Mucosa of descending colon (tissue), 3 donors: ENCODE measurements around the gene XDH. TPM values are rescaled to one million over a fixed set of nuclear protein-coding genes. Genes with fewer than 3 reads are reported as not detected.

Experiments used
- ATAC-seq: fragments of 200-7000 bp; cut with Tn5 transposase; one replicate; pipeline ENCODE4 v1.9.1; 2020; ENCODE audit warnings: mild to moderate bottlenecking, moderate library complexity
- DNase-seq, 3 donors: peaks; one replicate each; pipeline ENCODE4 v3.0.0-alpha.2; 2020
- H3K36me3 ChIP-seq: fragments of 200-600 bp; one replicate; pipeline ENCODE4 v1.8.0; 2021; ENCODE audit warnings: low read depth, mild to moderate bottlenecking
- H3K4me1 ChIP-seq: fragments of 200-600 bp; one replicate; pipeline ENCODE4 v1.8.0; 2021; ENCODE audit warnings: low read depth, mild to moderate bottlenecking
- H3K4me3 ChIP-seq: fragments of 200-600 bp; one replicate; pipeline ENCODE4 v1.8.0; 2021; ENCODE audit warnings: mild to moderate bottlenecking
- H3K9me3 ChIP-seq: fragments of 200-600 bp; one replicate; pipeline ENCODE4 v1.8.0; 2021; ENCODE audit warnings: mild to moderate bottlenecking
- intact Hi-C, 2 donors: fragments of 100-400 bp; cut with DNase I in 1 of 2; cut with micrococcal nuclease in 1 of 2; formaldehyde crosslinking; loops; one replicate each; pipeline versions ENCODE4 v1.11.0 to v1.11.1; 2022; cut with DNase I, micrococcal nuclease
- total RNA-seq, 3 donors: library from RNA; stranded (reverse); fragmentation: NEBNext Ultra II Directional in 2 of 3; extraction: Animal tissue kit (Norgen Biotek cat#: 25700) in 2 of 3; gene quantifications; one replicate each; pipeline versions ENCODE4 v1.2.1 to v1.2.4, GENCODE V29; 2021 to 2023
- TF ChIP-seq, protein P1 (sequence below): fragments of 200-600 bp; IDR thresholded peaks from one replicate; pipeline ENCODE4 v1.8.0; 2022; ENCODE audit warnings: antibody characterized with exemption, mild to moderate bottlenecking
- donor health status: DM: no; HTN: no; CAD: no; lungs with moderate emphysema.
- donor health status: DM: no; HTN: no; CAD: no.
- donor health status: DM: no; HTN: yes; CAD: no.

The XDH gene
- total RNA-seq, 3 donors from 2014 or later: 18.4 to 75.4 (median 40.7) TPM

DNA sequence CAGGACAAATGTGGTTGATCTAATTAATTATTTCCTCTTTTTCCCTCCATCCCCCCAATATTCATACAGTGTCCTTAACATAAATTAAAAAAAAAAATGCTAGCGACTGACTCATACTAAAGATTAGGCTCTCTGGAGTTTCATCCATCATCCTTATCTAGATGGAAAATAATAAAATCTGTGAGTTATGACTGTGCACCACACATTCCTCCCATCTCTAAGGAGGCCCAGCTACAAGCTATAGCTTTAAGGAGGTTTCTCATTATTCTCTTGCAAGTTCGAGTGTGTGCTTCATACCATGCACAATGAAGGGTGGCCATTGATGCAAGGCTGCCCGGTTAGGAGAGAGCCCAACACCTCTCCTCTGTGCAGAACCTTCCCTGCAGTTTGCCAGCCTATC is 77.3 kb downstream of the XDH start:
- no peak for DNase-seq
- no peak for ATAC-seq
- Histone ChIP-seq H3K4me1 (no peaks in the 10 kb centered on the region), H3K9me3 (no peaks in the 10 kb centered on the region), H3K36me3 (no peaks in the 10 kb centered on the region), H3K4me3 (no peak overlapping the region)
- intact Hi-C loops: no loop called here
- TF ChIP-seq, protein P1, sequence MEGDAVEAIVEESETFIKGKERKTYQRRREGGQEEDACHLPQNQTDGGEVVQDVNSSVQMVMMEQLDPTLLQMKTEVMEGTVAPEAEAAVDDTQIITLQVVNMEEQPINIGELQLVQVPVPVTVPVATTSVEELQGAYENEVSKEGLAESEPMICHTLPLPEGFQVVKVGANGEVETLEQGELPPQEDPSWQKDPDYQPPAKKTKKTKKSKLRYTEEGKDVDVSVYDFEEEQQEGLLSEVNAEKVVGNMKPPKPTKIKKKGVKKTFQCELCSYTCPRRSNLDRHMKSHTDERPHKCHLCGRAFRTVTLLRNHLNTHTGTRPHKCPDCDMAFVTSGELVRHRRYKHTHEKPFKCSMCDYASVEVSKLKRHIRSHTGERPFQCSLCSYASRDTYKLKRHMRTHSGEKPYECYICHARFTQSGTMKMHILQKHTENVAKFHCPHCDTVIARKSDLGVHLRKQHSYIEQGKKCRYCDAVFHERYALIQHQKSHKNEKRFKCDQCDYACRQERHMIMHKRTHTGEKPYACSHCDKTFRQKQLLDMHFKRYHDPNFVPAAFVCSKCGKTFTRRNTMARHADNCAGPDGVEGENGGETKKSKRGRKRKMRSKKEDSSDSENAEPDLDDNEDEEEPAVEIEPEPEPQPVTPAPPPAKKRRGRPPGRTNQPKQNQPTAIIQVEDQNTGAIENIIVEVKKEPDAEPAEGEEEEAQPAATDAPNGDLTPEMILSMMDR: no peak

DNA sequence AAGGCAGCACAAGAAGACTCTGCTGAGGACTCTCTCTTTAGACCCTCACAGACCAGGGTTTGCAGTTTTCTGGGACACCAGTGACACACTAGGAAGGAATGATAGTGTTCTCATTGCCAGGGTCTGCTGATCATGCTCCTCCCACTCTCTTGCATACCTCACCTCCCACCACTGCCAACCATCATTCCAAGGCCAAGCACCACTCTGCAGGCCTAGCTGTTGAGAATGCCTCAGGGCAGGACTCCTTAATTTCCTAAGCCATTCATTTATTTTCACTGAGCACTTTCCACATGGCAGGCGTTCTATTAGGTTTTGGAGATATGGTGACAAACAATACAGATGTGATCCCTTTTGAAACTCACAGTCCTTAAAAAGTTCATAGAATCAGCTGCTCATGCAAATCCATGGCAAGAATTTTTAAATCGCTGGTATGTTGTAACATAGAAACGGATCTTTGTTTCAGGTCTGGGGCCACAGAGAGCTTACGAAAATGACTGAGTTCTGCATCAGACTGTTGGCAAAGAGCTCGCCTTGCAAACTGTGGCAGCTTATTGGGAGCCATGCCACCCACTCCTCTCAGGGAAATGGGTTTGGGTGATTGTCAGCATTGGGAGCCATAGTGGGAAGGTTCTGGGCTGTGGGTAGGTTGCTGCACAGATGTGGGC is 78.5 kb downstream of the XDH start:
- no peaks in the 10 kb centered on the region for H3K4me1 ChIP-seq
- no peaks in the 10 kb centered on the region for H3K9me3 ChIP-seq
- intact Hi-C loops: no loop called here
- no peaks in the 10 kb centered on the region for H3K36me3 ChIP-seq
- TF ChIP-seq, protein P1: no peak
- H3K4me3 ChIP-seq: no peak overlapping the region
- no peak for ATAC-seq
- no peak for DNase-seq

DNA sequence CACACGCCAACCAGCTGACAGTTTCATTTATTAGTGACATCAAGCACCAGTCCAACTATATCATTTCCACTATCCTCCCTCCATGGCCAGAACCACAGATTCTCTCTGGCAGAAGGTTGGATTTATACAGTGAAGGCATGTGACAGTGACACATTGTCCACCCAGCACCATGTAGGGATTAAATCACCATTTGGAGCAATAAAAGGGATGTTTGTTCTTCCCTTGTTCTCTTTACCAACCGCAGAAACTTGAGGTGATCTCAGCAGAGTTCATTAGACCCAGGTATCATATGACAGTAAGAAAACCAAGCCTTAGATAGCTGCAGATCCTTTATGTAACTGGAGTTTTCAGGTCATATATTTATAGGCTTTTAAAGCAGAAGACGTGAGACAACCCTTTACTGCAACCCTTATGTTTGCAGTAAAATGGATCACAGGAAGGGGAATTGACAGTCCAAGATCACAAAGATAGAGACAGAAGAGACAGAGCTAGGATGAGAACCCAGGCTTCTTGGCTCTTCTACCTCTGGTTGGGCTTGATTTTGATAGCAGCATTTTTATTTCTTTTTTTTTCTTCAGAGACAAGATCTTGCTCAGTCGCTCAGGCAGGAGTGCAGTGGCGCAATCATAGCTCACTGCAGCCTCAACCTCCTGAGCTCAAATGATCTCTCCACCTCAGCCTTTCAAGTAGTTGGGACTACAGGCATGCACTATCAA is 80.1 kb downstream of the XDH start:
- no peaks in the 10 kb centered on the region for H3K4me1 ChIP-seq
- H3K36me3 ChIP-seq: no peaks in the 10 kb centered on the region
- intact Hi-C loops: loop anchor here in 1 of 2 donors (5.0 kb wide), 1 partner anchor 622 kb away; no protein-coding TSS in a partner anchor
- DNase-seq: no peak
- ATAC-seq: no peak
- H3K9me3 ChIP-seq: no peaks in the 10 kb centered on the region
- TF ChIP-seq, protein P1: no peak
- H3K4me3 ChIP-seq: no peak overlapping the region

DNA sequence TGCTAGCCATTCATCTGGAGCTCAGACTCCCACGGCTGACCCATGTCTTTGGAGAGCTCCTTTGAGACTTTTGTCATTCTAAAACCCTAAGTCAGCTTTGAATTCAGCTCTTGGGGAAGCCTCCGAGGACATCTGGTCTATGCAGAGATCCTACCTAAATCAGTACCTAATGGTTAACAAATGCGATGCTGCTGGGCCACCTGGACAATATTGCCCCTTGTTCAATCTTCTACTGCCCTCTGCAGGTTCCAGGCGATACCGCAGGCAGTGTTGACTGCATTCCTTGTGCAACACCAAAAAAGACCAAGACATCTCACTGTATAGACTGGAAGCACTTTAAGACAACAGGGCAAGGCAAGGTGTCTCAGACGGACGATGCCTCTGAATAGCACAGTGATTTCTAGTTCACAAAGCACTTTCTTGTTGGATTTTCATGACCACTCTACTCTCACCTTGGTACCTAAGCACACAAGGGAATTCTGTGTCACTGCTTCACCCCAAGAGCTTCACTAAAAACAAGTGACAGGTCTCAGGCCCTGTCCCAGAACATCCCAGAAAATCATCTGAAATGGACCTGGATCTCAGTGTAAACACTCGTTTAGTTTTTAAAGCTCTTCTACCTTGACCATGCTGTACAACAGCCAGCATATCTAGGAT is 80.9 kb downstream of the XDH start:
- Histone ChIP-seq H3K36me3 (no peaks in the 10 kb centered on the region), H3K4me3 (no peak overlapping the region), H3K4me1 (no peaks in the 10 kb centered on the region), H3K9me3 (no peaks in the 10 kb centered on the region)
- intact Hi-C loops: loop anchor here in 1 of 2 donors (5.0 kb wide), 1 partner anchor 621 kb away; no protein-coding TSS in a partner anchor
- peak; percentile 60 to 87 (median 79) for DNase-seq
- ATAC-seq: peak; percentile 90
- TF ChIP-seq, protein P1: peak; percentile 88

DNA sequence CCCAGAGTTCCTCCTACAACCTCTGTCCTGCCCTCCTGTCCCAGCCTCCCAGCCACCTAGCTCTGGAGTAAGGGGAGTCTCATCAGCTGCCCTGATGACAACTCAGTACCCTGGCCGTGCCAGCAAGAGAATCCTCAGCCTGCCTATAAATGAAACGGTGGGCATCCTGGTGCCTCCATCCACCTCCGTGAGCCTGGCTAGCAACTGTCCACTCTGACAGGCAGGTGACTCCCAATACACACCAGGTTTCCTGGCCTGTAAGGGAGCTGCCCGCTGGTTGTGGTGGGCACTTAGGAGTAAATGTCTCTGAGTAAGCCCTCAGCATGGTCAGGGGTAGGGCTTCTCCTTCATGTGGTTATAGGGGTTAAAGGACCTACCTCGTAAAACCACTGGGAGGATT is 81.5 kb downstream of the XDH start:
- DNase-seq: no peak
- Histone ChIP-seq H3K9me3 (no peaks in the 10 kb centered on the region), H3K4me3 (no peak overlapping the region), H3K36me3 (no peaks in the 10 kb centered on the region), H3K4me1 (no peaks in the 10 kb centered on the region)
- TF ChIP-seq, protein P1: no peak
- ATAC-seq: no peak
- intact Hi-C loops: loop anchor here in 1 of 2 donors (5.0 kb wide), 1 partner anchor 621 kb away; no protein-coding TSS in a partner anchor
